Epidermal melanocyte (primary cell): Measurements from ENCODE around the gene RUNDC3A.

Source experiments
- DNase-seq: peaks from one replicate; pipeline ENCODE4 v3.0.0; 2011; ENCODE audit warnings: low spot score; ENCODE audit not compliant: insufficient read length

RUNDC3A gene

DNA sequence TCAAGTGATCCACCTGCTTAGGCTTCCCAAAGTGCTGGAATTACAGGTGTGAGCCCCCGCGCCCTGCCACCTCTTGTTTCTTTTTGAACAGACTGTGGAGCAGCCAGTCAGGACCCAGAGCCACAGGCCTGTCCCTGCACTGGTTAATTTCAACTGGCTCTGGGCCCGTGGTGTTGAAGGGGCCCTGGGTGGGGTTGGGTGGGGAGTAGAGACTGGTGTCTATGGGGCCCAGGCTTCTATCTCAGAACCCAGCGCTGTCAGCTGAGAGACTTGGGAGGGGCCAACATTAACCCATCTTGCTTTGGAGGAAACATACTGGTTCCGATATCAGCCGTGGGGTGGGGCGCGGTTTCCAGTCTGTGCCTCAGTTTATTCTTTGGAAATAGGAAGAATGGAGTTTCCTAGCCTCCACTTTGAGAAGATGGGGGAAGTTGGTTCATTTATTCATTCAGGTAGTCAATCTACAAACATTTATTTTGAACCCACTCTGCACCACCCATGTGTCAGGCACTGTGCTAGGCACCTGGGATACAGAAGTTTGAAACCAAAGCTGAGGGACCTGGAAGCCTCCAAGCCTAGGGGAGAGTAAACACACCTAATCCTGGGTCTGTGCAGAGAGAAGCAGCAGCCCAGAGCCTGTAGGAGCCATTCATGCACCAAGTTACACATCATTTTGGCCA, 24.9 kb upstream of the RUNDC3A start:
- no peak for DNase-seq

DNA sequence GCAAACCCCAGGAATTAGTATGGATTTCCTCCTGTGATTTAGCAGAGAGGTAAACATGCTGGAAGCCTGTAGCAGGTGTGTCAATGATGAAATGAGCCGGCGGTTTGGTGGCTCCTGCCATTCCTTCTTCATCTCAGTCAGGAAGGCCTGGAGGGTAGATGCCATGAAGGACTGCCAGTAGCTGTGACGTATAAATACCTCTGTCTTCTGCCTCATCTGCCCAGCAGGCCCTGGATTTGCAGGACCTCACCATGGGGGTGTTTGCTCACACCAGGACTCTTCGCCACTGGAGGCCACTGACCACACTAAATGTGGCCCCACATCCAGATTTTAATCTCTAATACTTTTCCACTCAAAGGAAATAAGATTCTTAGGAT, 24.4 kb upstream of the RUNDC3A start:
- DNase-seq = no peak

DNA sequence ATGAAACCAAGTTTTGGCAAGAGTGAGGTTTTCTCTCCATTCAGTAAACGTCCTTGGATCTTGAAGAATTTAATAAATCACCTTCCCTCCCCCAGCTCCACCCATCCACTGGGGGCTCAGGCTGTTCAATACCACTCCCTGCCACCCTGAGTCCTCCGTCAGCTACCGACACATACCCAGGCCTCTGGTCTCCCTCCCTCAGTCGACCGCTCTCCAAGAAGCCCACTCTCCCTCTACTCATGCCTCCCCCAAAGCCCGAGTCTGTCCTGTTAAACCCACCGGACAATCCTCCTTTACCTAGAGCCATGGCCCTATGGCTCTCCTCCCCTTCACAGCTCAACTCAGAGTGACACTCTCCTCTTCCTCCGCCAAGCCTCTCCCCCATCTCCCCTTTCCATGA, 20.8 kb upstream of the RUNDC3A start:
- DNase-seq = no peak

DNA sequence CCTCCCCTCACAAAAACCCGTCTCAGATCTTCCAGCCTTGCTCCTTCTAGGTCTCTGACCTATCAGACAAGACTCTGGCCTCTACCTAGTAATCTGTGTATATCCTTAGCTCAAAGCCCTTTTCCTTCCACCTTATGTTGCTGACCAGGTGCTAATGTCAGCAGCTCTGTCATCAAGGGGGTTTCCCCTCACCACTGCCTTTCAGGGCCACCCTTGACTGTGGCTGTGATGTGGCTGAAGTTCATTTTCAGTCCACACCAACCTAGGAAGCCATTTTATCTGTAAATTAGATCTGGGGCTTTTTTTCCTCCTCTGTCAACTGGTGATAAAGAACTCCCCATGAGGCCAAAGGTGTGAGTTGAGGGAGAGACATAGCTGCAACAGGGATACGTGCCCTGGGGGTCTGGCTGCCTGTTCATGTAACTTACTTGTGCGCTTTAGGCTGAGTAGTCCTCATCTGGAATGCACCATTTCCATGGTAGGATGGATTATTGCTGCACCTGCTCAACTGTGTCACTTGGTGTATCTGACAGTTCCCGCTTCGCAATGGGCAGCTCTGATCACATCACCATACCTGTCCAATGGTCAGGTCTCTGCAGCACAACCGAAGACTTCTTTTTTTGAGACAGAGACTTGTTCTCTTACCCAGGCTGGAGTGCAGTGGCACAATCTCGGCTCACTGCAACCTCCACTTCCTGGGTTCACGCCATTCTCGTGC, 14.7 kb upstream of the RUNDC3A start:
- DNase-seq = peak; percentile 4

DNA sequence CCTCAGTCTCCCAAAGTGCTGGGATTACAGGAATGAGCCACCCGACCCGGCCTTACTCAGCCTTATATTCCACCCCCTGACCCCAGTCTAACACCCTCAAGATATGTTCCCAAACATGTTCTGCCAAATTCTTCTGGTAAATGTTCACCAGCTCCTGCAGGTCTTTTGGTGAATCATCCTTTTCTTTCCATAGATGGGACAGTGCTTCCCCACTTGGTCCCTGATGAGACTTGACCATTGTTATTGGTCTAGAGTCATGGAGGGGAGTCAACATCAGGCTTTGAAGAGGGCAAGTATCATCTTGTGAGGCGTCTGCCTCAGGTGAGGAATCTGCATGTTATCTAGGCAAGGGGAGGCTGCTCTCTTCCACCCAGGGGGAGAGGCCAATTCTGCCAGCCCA, 10.4 kb upstream of the RUNDC3A start:
- no peak for DNase-seq

DNA sequence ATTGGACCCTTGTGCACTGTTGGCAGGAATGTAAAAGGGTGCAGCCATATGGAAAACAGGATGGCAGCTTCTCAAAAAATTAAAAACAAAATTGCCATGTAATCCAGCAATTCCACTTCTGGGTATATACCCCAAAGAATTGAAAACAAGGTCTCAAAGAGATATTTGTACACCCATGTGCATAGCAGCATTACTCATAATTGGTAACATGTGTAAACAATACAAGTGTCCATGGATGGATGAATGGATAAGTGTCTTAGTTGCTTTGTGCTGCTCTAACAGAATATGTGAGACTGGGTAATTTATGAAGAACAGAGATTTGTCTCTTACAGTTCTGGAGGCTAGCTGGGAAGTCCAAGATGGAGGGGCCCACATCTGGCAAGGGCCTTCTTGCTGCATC, 3.8 kb upstream of the RUNDC3A start:
- no peak for DNase-seq

DNA sequence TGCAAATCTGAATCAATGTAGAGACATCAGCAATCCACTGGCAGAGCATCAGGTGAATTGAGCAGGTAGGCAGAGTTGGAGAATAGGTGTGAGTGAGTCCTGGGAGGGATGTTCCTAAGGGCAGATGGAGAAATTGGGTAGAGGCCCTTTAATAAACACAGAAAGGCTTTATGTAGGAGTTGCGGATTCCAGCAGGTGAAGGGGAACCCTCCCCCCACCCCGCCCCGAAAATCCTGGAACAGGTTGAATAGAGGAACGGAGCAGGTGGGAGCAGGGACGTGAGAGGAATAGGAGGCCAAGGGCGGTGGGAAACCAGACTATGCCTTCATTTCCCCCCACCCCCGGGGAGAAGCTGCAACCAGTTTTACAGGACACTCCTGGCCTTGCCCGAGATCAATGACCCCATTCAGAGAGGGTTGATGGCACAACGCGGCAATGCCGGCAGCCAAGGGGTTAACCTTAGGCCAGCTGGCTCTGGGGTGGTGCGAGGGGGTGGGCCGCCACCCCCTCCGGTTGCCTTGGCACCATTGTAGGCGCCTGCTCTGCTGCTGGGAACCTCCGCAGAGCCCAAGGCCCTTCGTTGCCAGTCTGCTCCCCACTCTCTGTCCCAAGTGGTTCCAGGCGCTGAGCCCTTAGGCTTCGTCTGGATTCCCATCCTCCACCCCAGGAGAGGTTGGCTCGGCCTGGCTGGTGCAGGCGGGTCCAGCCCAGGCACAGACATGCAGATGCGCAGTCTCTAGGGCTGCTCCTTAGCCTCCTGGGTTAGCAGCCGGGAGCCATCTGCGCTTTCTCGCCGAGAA, 814 bp upstream of the RUNDC3A start:
- peak; percentile 64 for DNase-seq

DNA sequence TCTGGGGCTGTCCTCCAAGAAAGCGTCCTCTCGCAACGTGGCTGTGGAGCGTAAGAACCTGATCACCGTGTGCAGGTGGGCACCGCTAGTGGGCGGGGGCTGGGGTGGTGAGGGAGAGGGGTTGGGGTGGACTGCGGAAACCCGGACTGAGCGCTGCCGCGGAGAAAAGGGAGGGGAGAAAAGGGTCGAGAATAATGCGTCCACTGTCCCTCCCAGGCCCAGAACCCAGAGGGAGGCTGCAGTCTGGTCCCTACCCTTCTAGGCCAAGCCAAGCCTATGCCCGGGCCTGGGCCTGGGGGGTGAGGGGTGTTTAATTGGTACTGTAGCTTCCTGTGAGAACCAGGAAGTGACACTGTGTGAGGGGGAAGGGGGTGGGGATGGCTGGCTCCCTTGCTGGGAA, 464 bp downstream of the RUNDC3A start:
- DNase-seq = peak; percentile 6

DNA sequence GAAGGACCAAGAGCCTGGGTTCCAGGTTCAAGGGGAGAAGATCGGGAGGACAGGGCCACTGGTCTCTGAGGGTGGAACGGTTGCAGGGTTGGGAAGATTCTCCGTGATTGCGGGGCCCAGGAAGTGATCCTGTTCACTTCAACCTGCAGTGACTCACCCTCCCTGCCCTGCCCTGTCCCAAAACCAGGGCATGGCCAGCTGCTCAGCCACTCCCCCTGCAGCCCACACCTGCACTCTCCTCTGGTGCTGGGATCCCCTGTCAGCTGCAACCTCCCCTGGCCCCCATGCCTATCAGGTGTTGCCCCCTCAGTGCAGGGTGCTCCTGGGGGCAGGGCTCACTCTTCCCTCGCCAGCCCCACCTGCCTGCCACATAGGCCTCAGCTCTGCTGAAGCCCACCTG, 1.1 kb downstream of the RUNDC3A start:
- DNase-seq = peak; percentile 9

DNA sequence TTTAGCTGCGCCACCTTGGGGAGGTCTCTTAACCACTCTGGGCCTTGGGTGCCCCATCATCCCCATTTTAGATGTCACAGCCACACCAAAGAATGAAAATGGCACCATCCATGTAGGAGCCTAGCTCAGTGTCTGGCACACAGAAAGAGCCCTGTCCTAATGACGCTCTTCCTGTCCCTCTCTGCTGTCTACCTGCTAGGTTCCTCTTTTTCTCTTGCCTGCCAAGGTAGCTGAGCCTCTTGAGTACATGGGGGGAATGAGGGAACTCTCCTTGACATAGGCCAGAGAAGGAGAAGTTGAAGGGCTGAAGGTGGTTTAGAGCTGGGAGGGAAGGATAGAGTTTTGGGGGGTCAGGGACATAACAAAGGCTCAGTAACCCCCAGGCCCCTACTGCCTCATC, 1.8 kb downstream of the RUNDC3A start:
- no peak for DNase-seq

DNA sequence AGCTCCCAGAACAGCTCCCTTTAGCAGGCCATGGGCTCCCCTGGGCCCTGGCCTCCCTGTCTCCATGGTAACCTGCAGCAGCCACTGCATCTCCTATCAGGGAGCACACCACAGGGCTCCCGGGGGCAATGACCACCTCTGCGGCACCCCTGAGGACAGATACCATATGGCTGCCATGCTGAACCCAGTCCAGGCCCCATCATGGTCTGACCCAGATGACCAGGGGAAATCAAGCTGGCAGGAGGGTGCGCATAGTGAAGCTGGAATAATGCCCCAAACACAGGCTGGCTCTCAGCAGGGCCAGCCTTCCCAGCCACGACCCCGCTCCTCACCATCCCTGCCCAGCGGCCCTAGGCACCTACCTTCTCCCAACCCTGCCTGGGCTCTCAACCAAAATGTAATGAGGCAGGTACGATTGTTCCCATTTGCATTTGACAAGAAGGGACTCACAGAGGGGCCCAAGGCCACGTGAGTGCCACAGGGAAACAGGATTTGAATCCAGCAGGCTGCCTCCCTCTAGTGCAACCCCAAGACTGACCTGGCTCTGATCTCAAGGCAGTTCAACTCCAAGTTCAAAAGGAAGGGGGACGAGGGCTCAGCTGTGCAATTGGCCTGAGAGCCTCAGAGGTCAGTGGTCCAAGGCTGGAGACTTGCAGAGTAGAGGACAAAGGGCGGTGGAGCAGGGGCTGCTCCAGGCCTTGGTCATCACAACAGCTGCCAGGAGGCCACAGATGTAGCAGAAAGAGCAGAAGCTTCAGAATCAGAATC, 2.4 kb downstream of the RUNDC3A start:
- no peak for DNase-seq

DNA sequence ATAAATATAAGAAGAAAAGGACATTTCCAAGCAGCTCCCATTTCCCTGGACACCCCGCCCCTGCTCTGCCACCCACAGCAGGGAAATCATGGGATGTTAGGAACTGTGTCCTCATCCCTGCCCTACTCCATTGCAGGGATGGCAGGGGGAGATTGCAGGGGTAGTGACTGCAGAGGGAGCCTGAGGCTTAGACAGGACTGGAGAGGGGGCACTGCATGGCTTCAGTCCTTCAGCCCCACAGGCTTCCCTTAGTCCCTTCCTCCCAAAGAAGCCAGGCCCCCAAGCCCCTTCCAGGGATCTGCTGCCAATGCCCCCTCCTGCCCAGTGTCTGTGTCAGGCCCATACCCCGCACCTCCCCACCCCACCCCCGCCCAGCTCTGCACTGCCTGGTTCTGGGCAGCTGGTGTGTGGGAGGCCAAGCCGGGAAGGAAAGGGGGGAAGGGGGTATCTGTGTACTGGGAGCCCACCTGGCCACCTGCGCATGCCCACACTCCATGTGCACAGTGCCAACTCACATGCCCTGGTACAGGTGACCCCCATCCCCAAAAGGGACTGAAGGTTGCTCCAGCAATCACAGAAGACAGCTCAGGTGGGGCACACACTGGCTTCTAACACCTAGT, 3.3 kb downstream of the RUNDC3A start:
- peak; percentile 4 for DNase-seq

DNA sequence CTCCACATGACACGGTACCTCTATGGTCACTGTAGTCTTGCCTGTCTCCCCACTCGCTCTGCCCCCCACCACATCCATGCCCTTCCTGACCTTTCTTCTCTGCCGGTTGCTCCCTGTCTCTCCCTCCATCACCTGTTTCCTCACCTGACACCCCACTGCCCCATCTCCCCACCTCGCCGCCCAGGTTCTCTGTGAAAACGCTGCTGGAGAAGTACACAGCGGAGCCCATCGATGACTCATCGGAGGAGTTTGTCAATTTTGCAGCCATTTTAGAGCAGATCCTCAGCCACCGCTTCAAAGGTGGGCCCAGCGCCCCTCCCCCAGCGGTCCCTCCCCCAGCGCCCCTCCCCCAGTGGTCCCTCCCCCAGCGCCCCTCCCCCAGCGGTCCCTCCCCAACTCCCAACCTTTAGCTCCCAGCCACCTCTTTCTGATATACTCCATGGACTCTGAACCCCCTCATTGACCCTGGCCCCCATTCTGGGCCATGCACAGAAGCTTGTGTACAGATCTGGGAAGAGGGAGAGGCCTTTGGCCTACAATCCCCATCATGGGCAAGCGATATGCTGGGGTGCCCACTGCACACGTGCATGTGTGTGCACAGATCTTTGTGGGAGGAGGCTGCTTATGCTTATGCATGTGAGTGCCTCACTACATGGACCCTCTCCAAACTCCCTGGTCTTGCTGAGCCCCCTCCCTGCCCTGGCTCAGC, 4.1 kb downstream of the RUNDC3A start:
- no peak for DNase-seq

DNA sequence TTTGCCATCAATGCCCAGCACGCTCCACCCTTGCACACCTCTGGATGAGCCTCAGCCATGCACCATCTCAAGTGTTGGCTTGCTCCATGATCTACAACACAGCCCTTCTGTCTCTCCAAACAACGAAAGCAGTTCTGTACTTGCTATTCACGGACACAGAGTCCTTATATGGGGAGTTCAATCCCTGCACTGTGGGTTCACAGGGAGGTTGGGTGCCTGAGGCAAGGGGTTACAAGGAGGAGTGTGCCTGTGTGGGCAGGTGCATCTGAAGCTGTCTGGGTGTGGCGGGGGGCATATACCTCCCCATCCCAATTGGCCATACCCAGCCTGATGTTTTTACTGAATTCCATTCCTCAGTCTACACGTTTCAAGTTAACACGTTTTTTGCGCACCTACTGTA, 5.6 kb downstream of the RUNDC3A start:
- peak; percentile 12 for DNase-seq

DNA sequence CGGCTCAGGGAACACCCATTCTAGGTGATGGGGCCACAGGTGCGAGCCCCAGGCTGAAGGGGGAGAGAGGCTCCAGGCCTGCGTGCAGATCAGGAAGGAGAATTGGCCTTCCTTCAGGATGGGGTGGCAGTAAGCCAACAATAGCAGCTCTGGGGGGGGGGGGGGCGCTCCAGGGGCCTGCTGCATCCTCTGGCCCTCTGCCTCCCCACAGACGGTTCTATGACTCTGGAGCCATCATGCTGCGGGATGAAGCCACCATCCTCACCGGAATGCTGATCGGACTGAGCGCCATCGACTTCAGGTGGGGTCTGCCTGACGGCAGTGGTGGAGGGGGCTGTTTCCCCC, 6.1 kb downstream of the RUNDC3A start:
- no peak for DNase-seq

DNA sequence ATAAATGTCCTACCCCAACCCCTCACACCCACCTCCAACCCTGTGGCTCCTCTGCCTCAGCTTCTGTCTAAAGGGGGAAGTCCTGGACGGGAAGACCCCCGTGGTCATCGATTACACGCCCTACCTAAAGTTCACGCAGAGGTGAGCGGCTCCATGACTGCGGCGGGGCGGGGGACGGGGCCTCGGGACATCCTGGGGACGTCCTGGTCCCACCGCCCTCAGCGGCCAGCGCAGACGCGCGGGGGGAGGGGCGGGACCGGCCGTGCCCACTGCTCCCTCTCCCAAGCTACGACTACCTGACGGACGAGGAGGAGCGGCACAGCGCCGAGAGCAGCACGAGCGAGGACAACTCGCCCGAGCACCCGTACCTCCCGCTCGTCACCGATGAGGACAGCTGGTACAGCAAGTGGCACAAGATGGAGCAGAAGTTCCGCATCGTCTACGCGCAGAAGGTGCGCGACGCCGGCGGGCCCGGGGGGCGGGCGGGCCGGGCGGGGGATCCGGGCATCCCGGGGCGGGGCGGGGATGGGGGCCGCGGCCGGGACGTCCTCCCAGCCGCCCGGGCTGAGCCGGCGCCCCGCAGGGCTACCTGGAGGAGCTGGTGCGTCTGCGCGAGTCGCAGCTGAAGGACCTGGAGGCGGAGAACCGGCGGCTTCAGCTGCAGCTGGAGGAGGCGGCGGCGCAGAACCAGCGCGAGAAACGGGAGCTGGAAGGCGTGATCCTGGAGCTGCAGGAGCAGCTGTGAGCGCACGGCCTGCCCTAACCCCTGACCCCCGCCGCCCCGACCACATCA, 6.7 kb downstream of the RUNDC3A start:
- peak; percentile 24 for DNase-seq

DNA sequence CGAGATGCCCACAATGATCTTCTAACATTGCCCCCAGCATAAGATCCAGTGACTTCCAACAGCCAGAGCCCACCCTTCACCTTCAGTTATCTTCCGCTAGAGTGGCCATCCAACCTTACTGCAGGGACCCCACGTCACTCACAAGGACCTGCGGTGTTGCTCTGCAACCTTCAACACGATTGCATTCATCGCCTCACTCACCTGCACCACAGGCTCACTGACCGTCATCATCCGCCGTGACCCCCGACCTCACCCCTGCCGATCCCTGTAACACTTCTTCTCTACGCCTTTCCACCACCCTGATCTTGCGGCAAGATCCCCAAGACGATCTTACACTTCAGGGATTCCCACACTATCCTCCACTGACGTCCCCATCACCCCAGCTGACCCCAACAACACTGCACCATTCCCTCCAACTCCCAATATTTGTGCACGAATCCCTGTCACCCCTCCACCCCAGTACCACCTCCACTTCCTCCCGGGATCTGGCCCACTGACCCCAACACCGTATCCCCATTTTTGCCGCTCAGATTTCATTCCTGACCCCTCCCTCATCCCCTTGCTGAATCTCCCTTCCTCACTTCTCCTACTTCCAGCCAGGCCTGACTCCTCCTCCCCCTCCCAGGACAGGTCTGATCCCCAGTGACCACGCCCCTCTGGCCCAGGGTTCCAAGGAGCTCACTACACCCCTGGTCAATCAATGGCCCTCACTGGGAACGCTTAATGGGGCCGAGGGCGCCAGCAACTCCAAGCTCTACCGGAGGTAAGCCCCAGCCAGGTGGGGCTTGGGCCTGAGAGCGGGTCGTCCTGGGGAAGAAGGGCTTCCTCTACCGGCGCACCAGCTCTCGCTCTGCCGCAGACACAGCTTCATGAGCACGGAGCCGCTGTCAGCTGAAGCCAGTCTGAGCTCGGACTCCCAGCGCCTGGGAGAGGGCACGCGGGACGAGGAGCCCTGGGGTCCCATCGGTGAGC, 7.6 kb downstream of the RUNDC3A start:
- peak; percentile 11 for DNase-seq

DNA sequence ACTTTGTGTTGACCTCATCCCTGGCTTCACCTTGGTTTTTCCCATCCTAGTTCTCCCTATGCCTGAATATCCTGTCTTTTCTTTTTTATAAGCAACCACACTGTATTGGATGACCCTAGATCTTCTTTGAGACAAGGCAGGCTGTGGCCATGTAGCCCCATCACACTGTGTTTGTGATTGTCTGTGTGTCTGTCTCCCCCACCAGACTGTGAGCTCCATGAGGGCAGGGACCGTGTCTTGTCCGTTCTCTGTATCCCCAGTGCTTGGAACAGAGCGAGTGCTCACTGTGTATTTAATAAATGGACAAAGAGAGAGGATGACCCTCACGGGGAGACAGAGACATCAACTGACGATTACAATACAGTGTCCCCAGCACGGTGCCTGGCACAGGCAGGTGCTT, 9.1 kb downstream of the RUNDC3A start:
- DNase-seq = no peak
